ENCODE measurements around the gene SFR1.
"Not testable (repeated sequence)": the region's sequence is repeated elsewhere in the genome, so short reads cannot be mapped to it uniquely, and the experiment has no call there.

Gene SFR1

GRCh38 chr10:104109908-104110662, 11.9 kb upstream of the SFR1 start:
- DNase-seq = no peak

GRCh38 chr10:104113376-104113956, 8.5 kb upstream of the SFR1 start:
- no peak for DNase-seq

GRCh38 chr10:104117839-104118323, 4.1 kb upstream of the SFR1 start:
- DNase-seq = no peak

- no peak for DNase-seq
These were observed 2.0 kb upstream of the SFR1 start for GRCh38 chr10:104119996-104120395.

- no peak for DNase-seq
These were observed 1.5 kb upstream of the SFR1 start for GRCh38 chr10:104120512-104120902.

- no peak for DNase-seq
These were observed 977 bp upstream of the SFR1 start for GRCh38 chr10:104120903-104121484.

GRCh38 chr10:104122225-104123107, 495 bp downstream of the SFR1 start:
- no peak for DNase-seq

GRCh38 chr10:104123397-104123796, 1.4 kb downstream of the SFR1 start:
- no peak for DNase-seq

GRCh38 chr10:104127411-104127810, 5.4 kb downstream of the SFR1 start:
- DNase-seq = no peak

GRCh38 chr10:104128214-104128613, 6.2 kb downstream of the SFR1 start:
- DNase-seq = no peak

- no peak for DNase-seq
These were observed 8.1 kb downstream of the SFR1 start for GRCh38 chr10:104130041-104130440.

GRCh38 chr10:104138131-104138530, 16.2 kb downstream of the SFR1 start:
- DNase-seq = no peak

GRCh38 chr10:104139221-104139620, 17.2 kb downstream of the SFR1 start:
- DNase-seq = no peak

GRCh38 chr10:104142081-104142480, 20.1 kb downstream of the SFR1 start:
- no peak for DNase-seq

- no peak for DNase-seq
These were observed 21.9 kb downstream of the SFR1 start for GRCh38 chr10:104143829-104144228.

GRCh38 chr10:104144931-104145330, 23.0 kb downstream of the SFR1 start:
- DNase-seq = no peak

- DNase-seq = no peak
These were observed 24.9 kb downstream of the SFR1 start for GRCh38 chr10:104146882-104147281.

GRCh38 chr10:104150139-104150538, 28.2 kb downstream of the SFR1 start:
- DNase-seq = no peak

- no peak for DNase-seq
These were observed 29.8 kb downstream of the SFR1 start for GRCh38 chr10:104151737-104152136.

- DNase-seq = no peak
These were observed 33.6 kb downstream of the SFR1 start for GRCh38 chr10:104155591-104155990.

GRCh38 chr10:104170610-104171254, 48.8 kb downstream of the SFR1 start:
- no peak for DNase-seq

- DNase-seq = not testable (repeated sequence)
These were observed 52.2 kb downstream of the SFR1 start for GRCh38 chr10:104174136-104174535.
